ENCODE results near the gene TRIM49B.
"Not testable (repeated sequence)": the region's sequence is repeated elsewhere in the genome, so short reads cannot be mapped to it uniquely, and the experiment has no call there.

TRIM49B gene, protein sequence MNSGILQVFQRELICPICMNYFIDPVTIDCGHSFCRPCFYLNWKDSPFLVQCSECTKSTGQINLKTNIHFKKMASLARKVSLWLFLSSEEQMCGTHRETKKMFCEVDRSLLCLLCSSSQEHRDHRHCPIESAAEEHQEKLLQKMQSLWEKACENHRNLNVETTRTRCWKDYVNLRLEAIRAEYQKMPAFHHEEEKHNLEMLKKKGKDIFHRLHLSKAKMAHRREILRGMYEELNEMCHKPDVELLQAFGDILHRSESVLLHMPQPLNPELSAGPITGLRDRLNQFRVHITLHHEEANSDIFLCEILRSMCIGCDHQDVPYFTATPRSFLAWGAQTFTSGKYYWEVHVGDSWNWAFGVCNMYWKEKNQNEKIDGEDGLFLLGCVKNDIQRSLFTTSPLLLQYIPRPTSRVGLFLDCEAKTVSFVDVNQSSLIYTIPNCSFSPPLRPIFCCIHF

GRCh38 chr11:49028523-49028922 lies at the start of gene TRIM49B:
Gene TRIM49B (plus strand): TSS chr11:49028823. CDS start chr11:49031600, 2,777 bp downstream.
- not testable (repeated sequence) for H3K27me3 ChIP-seq (replicated peaks; ENCODE audit: control insufficient read depth, insufficient read depth, low read length); DNase-seq (ENCODE audit: extremely low read depth, insufficient read length); H3K4me3 ChIP-seq (replicated peaks; ENCODE audit: low read depth, low read length)

DNA sequence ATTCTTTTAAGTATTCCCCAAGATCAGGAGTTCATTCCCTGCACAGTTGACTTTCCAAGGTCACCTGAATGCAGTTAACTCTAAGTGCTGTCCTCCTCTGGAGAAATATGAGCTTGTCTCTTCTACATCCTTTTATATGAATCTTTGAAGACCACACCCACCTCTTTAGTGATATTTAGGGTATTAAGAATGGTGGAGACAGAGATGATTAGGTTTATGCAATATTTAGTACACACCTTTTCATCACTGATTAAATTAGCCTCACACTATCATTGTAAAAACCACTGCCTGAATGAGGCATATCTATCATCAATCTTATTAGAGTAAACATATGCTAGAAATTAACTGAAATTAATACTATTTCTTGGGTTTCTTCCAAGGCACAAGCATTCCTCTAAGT lies 44.8 kb upstream of the TRIM49B start, which contains the start of gene TRIM51G:
TRIM51G (minus strand) TSS at position 101 of the 400 bp plus-strand sequence. CDS start 2,190 bp downstream, outside the sequence.
- H3K4me3 ChIP-seq (replicated peaks; ENCODE audit: low read depth, low read length); H3K27me3 ChIP-seq (replicated peaks; ENCODE audit: control insufficient read depth, insufficient read depth, low read length); H3K36me3 ChIP-seq (ENCODE audit: control insufficient read depth, insufficient read depth, low read length); DNase-seq (ENCODE audit: extremely low read depth, insufficient read length): not testable (repeated sequence)

More at GRCh38 chr11:49028523-49028922, at the start of gene TRIM49B:
- not testable (repeated sequence) for H3K36me3 ChIP-seq (ENCODE audit: control insufficient read depth, insufficient read depth, low read length)

- H3K27me3 ChIP-seq (replicated peaks; ENCODE audit: control insufficient read depth, insufficient read depth, low read length); H3K36me3 ChIP-seq (ENCODE audit: control insufficient read depth, insufficient read depth, low read length); DNase-seq (ENCODE audit: extremely low read depth, insufficient read length); H3K4me3 ChIP-seq (replicated peaks; ENCODE audit: low read depth, low read length): not testable (repeated sequence)
Measured at GRCh38 chr11:49048229-49048628, 19.6 kb downstream of the TRIM49B start.

DNA sequence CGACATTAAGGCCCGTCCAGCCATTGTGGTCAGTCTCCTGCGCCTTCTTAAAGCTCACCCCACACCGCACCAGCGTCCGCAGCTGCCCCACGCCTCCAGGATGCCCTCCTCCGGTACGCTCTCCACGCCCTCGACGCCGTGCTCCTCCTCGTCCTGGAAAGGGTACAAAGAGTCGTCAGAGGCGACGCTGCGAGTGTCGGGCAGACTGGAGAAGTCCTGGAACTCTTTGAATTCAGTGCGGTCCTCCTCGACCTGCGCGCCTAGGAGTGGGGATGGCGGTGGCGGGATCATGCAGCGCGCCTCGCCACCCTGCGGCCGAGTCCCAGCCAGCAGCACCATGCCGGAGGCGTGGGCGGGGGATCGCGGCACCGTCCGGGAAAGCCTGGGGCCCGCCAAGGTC lies 21.2 kb downstream of the TRIM49B start:
- not testable (repeated sequence) for H3K4me3 ChIP-seq (replicated peaks; ENCODE audit: low read depth, low read length); DNase-seq (ENCODE audit: extremely low read depth, insufficient read length); H3K36me3 ChIP-seq (ENCODE audit: control insufficient read depth, insufficient read depth, low read length); H3K27me3 ChIP-seq (replicated peaks; ENCODE audit: control insufficient read depth, insufficient read depth, low read length)

- DNase-seq (ENCODE audit: extremely low read depth, insufficient read length); H3K27me3 ChIP-seq (replicated peaks; ENCODE audit: control insufficient read depth, insufficient read depth, low read length); H3K36me3 ChIP-seq (ENCODE audit: control insufficient read depth, insufficient read depth, low read length); H3K4me3 ChIP-seq (replicated peaks; ENCODE audit: low read depth, low read length): not testable (repeated sequence)
Measured at GRCh38 chr11:49059012-49059411, 30.4 kb downstream of the TRIM49B start, which contains the start of gene TRIM64C. Gene TRIM64C (minus strand): TSS chr11:49059112. CDS start chr11:49059112, 0 bp downstream.

GRCh38 chr11:49069897-49070296 lies 41.3 kb downstream of the TRIM49B start:
- H3K36me3 ChIP-seq (ENCODE audit: control insufficient read depth, insufficient read depth, low read length); H3K4me3 ChIP-seq (replicated peaks; ENCODE audit: low read depth, low read length); DNase-seq (ENCODE audit: extremely low read depth, insufficient read length); H3K27me3 ChIP-seq (replicated peaks; ENCODE audit: control insufficient read depth, insufficient read depth, low read length): not testable (repeated sequence)

All from GM06990 (cell line).